ENCODE data around the gene DTWD2. TPM values are rescaled to one million over a fixed set of nuclear protein-coding genes. Genes with fewer than 3 reads are reported as not detected.

Gene DTWD2
- total RNA-seq, 1 donor = 11.6 TPM

- H3K36me3 ChIP-seq (ENCODE audit: insufficient read depth, low read length) = no peaks in the 10 kb centered on the region
- no peaks in the 10 kb centered on the region for H3K9me3 ChIP-seq (ENCODE audit: low read depth, low read length)
- no peaks in the 10 kb centered on the region for H3K4me1 ChIP-seq (ENCODE audit: insufficient read depth, low read length)
- no peak overlapping the region for H3K27ac ChIP-seq (ENCODE audit: low read depth, low read length)
- no peaks in the 10 kb centered on the region for H3K79me2 ChIP-seq (ENCODE audit: insufficient read depth, low read length)
- TF ChIP-seq, protein P1, sequence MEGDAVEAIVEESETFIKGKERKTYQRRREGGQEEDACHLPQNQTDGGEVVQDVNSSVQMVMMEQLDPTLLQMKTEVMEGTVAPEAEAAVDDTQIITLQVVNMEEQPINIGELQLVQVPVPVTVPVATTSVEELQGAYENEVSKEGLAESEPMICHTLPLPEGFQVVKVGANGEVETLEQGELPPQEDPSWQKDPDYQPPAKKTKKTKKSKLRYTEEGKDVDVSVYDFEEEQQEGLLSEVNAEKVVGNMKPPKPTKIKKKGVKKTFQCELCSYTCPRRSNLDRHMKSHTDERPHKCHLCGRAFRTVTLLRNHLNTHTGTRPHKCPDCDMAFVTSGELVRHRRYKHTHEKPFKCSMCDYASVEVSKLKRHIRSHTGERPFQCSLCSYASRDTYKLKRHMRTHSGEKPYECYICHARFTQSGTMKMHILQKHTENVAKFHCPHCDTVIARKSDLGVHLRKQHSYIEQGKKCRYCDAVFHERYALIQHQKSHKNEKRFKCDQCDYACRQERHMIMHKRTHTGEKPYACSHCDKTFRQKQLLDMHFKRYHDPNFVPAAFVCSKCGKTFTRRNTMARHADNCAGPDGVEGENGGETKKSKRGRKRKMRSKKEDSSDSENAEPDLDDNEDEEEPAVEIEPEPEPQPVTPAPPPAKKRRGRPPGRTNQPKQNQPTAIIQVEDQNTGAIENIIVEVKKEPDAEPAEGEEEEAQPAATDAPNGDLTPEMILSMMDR (IDR thresholded peaks at IDR 0.05; ENCODE audit: extremely low read depth, low read depth, low read length) = no peak
- H3K27me3 ChIP-seq (ENCODE audit: insufficient read depth, low read length) = no peaks in the 10 kb centered on the region
- no peak overlapping the region for H3K4me2 ChIP-seq (ENCODE audit: insufficient read depth, low read length)
- no peaks in the 10 kb centered on the region for H4K20me1 ChIP-seq (ENCODE audit: insufficient read depth, low read length)
- no peak overlapping the region for H3K4me3 ChIP-seq (ENCODE audit: insufficient read depth, low read length)
- DNase-seq (ENCODE audit: insufficient read length, low spot score, missing footprints) = no peak
- no peak overlapping the region for H2AFZ ChIP-seq (ENCODE audit: low read length)
These were observed 50.8 kb downstream of the DTWD2 start for GRCh38 chr5:118937393-118938061.

DNA sequence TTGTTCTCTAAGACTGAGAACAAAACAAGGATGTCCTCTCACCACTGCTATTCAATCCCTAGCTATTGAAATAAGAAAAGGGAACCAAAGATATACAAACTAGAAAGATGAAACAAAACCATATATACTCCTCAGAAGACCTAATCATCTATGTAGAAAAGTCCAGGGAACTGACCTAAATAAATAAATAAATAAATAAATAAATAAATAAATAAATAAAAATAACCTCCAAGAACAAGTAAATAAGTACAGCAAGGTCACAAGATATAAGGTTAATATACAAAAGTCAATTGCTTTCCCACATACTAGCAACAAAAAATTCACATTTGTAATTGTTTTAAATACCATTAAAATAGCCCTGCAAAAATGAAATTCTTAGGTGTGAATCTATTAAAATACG is 54.6 kb downstream of the DTWD2 start:
- no peaks in the 10 kb centered on the region for H4K20me1 ChIP-seq (ENCODE audit: insufficient read depth, low read length)
- TF ChIP-seq, protein P1 (IDR thresholded peaks at IDR 0.05; ENCODE audit: extremely low read depth, low read depth, low read length) = no peak

GRCh38 chr5:118931564-118931963 is 56.8 kb downstream of the DTWD2 start:
- H3K4me1 ChIP-seq (ENCODE audit: insufficient read depth, low read length) = no peaks in the 10 kb centered on the region
- no peaks in the 10 kb centered on the region for H3K27me3 ChIP-seq (ENCODE audit: insufficient read depth, low read length)
- DNase-seq (ENCODE audit: insufficient read length, low spot score, missing footprints) = no peak
- TF ChIP-seq, protein P1 (IDR thresholded peaks at IDR 0.05; ENCODE audit: extremely low read depth, low read depth, low read length) = no peak
- H3K4me2 ChIP-seq (ENCODE audit: insufficient read depth, low read length) = no peak overlapping the region
- no peaks in the 10 kb centered on the region for H4K20me1 ChIP-seq (ENCODE audit: insufficient read depth, low read length)
- H3K9me3 ChIP-seq (ENCODE audit: low read depth, low read length) = no peaks in the 10 kb centered on the region
- no peaks in the 10 kb centered on the region for H3K79me2 ChIP-seq (ENCODE audit: insufficient read depth, low read length)
- no peak overlapping the region for H2AFZ ChIP-seq (ENCODE audit: low read length)
- H3K27ac ChIP-seq (ENCODE audit: low read depth, low read length) = no peak overlapping the region
- no peak overlapping the region for H3K4me3 ChIP-seq (ENCODE audit: insufficient read depth, low read length)
- H3K36me3 ChIP-seq (ENCODE audit: insufficient read depth, low read length) = no peaks in the 10 kb centered on the region

More for the DNA sequence above, 54.6 kb downstream of the DTWD2 start:
- Histone ChIP-seq H3K4me1 (ENCODE audit: insufficient read depth, low read length) (no peaks in the 10 kb centered on the region), H3K4me3 (ENCODE audit: insufficient read depth, low read length) (no peak overlapping the region), H3K9me3 (ENCODE audit: low read depth, low read length) (no peaks in the 10 kb centered on the region), H3K4me2 (ENCODE audit: insufficient read depth, low read length) (no peak overlapping the region), H2AFZ (ENCODE audit: low read length) (no peak overlapping the region), H3K36me3 (ENCODE audit: insufficient read depth, low read length) (no peaks in the 10 kb centered on the region), H3K79me2 (ENCODE audit: insufficient read depth, low read length) (no peaks in the 10 kb centered on the region), H3K27ac (ENCODE audit: low read depth, low read length) (no peak overlapping the region), H3K27me3 (ENCODE audit: insufficient read depth, low read length) (no peaks in the 10 kb centered on the region)
- no peak for DNase-seq (ENCODE audit: insufficient read length, low spot score, missing footprints)

GRCh38 chr5:118924006-118924389 is 64.3 kb downstream of the DTWD2 start:
- H3K4me3 ChIP-seq (ENCODE audit: insufficient read depth, low read length) = no peak overlapping the region
- no peaks in the 10 kb centered on the region for H3K36me3 ChIP-seq (ENCODE audit: insufficient read depth, low read length)
- H4K20me1 ChIP-seq (ENCODE audit: insufficient read depth, low read length) = no peaks in the 10 kb centered on the region
- H3K9me3 ChIP-seq (ENCODE audit: low read depth, low read length) = no peaks in the 10 kb centered on the region
- TF ChIP-seq, protein P1 (IDR thresholded peaks at IDR 0.05; ENCODE audit: extremely low read depth, low read depth, low read length) = no peak
- H2AFZ ChIP-seq (ENCODE audit: low read length) = no peak overlapping the region
- H3K4me1 ChIP-seq (ENCODE audit: insufficient read depth, low read length) = no peaks in the 10 kb centered on the region
- no peak overlapping the region for H3K4me2 ChIP-seq (ENCODE audit: insufficient read depth, low read length)
- no peak for DNase-seq (ENCODE audit: insufficient read length, low spot score, missing footprints)
- H3K27ac ChIP-seq (ENCODE audit: low read depth, low read length) = no peak overlapping the region
- H3K79me2 ChIP-seq (ENCODE audit: insufficient read depth, low read length) = no peaks in the 10 kb centered on the region
- H3K27me3 ChIP-seq (ENCODE audit: insufficient read depth, low read length) = no peaks in the 10 kb centered on the region

All from osteoblast (primary cell).